MM.1S (cell line): ENCODE measurements around the gene ABTB2.

ENCODE experiments used
- EZH2 ChIP-seq: fragments of 300-600 bp; sonication (generic); optimal IDR thresholded peaks from 2 replicates; pipeline ENCODE3; 2017; ENCODE audit warnings: low read depth, mild to moderate bottlenecking, antibody characterized with exemption, low read length, mixed read lengths
- EZH2phosphoT487 ChIP-seq: fragments of 300-600 bp; sonication (generic); IDR thresholded peaks from 2 replicates; pipeline ENCODE4 v1.6.1; 2018; ENCODE audit warnings: antibody characterized with exemption, low read length
- TF ChIP-seq, protein P1 (sequence below): fragments of 300-600 bp; sonication (generic); IDR thresholded peaks from 2 replicates; pipeline ENCODE4 v1.5.1; 2016; ENCODE audit warnings: antibody characterized with exemption, low read length, mixed read lengths

DNA sequence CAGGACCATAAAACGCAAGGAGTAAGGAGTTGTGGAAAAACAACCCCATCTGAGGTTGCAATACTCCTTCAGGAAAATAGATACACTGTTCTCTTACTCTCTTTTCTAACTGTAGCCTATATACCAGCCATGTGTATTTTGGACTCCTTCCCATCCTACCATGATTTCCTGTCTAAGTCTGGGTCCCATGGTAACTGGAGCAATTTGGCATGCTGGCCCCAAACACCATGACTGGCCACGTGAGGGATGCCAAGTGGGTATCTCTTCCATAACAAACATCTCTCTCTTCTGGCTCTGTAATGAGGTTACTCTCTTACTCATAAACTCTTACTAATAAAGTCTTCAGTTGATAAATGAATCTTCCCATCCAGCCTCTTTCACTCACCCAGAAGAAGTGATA is 26.5 kb downstream of the ABTB2 start:
- TF ChIP-seq, protein P1, sequence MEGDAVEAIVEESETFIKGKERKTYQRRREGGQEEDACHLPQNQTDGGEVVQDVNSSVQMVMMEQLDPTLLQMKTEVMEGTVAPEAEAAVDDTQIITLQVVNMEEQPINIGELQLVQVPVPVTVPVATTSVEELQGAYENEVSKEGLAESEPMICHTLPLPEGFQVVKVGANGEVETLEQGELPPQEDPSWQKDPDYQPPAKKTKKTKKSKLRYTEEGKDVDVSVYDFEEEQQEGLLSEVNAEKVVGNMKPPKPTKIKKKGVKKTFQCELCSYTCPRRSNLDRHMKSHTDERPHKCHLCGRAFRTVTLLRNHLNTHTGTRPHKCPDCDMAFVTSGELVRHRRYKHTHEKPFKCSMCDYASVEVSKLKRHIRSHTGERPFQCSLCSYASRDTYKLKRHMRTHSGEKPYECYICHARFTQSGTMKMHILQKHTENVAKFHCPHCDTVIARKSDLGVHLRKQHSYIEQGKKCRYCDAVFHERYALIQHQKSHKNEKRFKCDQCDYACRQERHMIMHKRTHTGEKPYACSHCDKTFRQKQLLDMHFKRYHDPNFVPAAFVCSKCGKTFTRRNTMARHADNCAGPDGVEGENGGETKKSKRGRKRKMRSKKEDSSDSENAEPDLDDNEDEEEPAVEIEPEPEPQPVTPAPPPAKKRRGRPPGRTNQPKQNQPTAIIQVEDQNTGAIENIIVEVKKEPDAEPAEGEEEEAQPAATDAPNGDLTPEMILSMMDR: no peak
- TF ChIP-seq EZH2 (no peak), EZH2phosphoT487 (no peak)
